Measurements from ENCODE around the gene MAP3K20. TPM values are rescaled to one million over a fixed set of nuclear protein-coding genes. Genes with fewer than 3 reads are reported as not detected.

Gene MAP3K20
- total and polyA plus RNA-seq, 2 experiments from 2014 or later, result 7.6 to 9.6 TPM

DNA sequence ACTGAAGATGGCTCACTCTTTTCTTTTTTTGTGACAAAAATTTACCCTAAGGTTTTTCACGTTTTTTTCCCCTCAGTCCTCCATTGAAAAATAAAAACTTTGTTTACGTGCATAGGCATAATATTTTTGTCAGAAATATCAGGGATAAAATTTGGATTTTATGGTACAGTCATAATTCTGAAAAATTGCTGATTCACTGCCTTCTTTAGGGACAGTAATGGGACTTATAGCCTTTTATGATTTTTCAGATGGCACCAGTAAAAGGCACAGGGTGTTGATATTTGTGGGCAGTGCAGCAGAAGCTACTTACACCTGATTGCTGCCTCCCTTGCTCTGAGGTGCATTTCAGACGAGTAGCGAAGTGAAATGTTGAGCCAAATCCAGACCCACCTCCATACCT lies 139.7 kb downstream of the MAP3K20 start:
- H3K27me3 Mint-ChIP-seq (ENCODE audit: insufficient read depth, low read depth, poor library complexity), result no peaks in the 10 kb centered on the region
- no peak overlapping the region for H3K4me3 Mint-ChIP-seq
- ATAC-seq, result no peak
- TF ChIP-seq EZH2 (IDR thresholded peaks at IDR 0.05; ENCODE audit: low read depth, unreplicated experiment) (no peak), JUNB (IDR thresholded peaks at IDR 0.05; ENCODE audit: unreplicated experiment) (no peak), CREB1 (CRISPR knock-in tag; IDR thresholded peaks at IDR 0.05; ENCODE audit: low read depth) (no peak), NANOG (IDR thresholded peaks at IDR 0.05; ENCODE audit: borderline replicate concordance) (no peak), STAT1 (IDR thresholded peaks at IDR 0.05; ENCODE audit: unreplicated experiment) (no peak), ZNF114 (CRISPR knock-in tag; IDR thresholded peaks at IDR 0.05) (no peak), ZNF331 (CRISPR knock-in tag; IDR thresholded peaks at IDR 0.05; ENCODE audit: low read depth) (no peak), EZH2phosphoT487 (IDR thresholded peaks at IDR 0.05; ENCODE audit: unreplicated experiment) (no peak), POLR2AphosphoS5 (IDR thresholded peaks at IDR 0.05; ENCODE audit: low read depth) (no peak)
- TF ChIP-seq, protein P1, sequence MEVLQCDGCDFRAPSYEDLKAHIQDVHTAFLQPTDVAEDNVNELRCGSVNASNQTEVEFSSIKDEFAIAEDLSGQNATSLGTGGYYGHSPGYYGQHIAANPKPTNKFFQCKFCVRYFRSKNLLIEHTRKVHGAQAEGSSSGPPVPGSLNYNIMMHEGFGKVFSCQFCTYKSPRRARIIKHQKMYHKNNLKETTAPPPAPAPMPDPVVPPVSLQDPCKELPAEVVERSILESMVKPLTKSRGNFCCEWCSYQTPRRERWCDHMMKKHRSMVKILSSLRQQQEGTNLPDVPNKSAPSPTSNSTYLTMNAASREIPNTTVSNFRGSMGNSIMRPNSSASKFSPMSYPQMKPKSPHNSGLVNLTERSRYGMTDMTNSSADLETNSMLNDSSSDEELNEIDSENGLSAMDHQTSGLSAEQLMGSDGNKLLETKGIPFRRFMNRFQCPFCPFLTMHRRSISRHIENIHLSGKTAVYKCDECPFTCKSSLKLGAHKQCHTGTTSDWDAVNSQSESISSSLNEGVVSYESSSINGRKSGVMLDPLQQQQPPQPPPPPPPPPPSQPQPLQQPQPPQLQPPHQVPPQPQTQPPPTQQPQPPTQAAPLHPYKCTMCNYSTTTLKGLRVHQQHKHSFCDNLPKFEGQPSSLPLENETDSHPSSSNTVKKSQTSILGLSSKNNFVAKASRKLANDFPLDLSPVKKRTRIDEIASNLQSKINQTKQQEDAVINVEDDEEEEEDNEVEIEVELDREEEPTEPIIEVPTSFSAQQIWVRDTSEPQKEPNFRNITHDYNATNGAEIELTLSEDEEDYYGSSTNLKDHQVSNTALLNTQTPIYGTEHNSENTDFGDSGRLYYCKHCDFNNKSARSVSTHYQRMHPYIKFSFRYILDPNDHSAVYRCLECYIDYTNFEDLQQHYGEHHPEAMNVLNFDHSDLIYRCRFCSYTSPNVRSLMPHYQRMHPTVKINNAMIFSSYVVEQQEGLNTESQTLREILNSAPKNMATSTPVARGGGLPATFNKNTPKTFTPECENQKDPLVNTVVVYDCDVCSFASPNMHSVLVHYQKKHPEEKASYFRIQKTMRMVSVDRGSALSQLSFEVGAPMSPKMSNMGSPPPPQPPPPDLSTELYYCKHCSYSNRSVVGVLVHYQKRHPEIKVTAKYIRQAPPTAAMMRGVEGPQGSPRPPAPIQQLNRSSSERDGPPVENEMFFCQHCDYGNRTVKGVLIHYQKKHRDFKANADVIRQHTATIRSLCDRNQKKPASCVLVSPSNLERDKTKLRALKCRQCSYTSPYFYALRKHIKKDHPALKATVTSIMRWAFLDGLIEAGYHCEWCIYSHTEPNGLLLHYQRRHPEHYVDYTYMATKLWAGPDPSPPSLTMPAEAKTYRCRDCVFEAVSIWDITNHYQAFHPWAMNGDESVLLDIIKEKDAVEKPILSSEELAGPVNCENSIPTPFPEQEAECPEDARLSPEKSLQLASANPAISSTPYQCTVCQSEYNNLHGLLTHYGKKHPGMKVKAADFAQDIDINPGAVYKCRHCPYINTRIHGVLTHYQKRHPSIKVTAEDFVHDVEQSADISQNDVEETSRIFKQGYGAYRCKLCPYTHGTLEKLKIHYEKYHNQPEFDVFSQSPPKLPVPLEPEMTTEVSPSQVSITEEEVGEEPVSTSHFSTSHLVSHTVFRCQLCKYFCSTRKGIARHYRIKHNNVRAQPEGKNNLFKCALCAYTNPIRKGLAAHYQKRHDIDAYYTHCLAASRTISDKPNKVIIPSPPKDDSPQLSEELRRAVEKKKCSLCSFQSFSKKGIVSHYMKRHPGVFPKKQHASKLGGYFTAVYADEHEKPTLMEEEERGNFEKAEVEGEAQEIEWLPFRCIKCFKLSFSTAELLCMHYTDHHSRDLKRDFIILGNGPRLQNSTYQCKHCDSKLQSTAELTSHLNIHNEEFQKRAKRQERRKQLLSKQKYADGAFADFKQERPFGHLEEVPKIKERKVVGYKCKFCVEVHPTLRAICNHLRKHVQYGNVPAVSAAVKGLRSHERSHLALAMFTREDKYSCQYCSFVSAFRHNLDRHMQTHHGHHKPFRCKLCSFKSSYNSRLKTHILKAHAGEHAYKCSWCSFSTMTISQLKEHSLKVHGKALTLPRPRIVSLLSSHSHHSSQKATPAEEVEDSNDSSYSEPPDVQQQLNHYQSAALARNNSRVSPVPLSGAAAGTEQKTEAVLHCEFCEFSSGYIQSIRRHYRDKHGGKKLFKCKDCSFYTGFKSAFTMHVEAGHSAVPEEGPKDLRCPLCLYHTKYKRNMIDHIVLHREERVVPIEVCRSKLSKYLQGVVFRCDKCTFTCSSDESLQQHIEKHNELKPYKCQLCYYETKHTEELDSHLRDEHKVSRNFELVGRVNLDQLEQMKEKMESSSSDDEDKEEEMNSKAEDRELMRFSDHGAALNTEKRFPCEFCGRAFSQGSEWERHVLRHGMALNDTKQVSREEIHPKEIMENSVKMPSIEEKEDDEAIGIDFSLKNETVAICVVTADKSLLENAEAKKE (CRISPR knock-in tag; IDR thresholded peaks at IDR 0.05), result no peak
- TF ChIP-seq, protein P2, sequence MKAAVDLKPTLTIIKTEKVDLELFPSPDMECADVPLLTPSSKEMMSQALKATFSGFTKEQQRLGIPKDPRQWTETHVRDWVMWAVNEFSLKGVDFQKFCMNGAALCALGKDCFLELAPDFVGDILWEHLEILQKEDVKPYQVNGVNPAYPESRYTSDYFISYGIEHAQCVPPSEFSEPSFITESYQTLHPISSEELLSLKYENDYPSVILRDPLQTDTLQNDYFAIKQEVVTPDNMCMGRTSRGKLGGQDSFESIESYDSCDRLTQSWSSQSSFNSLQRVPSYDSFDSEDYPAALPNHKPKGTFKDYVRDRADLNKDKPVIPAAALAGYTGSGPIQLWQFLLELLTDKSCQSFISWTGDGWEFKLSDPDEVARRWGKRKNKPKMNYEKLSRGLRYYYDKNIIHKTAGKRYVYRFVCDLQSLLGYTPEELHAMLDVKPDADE (IDR thresholded peaks at IDR 0.05), result no peak
- TF ChIP-seq, protein P3, sequence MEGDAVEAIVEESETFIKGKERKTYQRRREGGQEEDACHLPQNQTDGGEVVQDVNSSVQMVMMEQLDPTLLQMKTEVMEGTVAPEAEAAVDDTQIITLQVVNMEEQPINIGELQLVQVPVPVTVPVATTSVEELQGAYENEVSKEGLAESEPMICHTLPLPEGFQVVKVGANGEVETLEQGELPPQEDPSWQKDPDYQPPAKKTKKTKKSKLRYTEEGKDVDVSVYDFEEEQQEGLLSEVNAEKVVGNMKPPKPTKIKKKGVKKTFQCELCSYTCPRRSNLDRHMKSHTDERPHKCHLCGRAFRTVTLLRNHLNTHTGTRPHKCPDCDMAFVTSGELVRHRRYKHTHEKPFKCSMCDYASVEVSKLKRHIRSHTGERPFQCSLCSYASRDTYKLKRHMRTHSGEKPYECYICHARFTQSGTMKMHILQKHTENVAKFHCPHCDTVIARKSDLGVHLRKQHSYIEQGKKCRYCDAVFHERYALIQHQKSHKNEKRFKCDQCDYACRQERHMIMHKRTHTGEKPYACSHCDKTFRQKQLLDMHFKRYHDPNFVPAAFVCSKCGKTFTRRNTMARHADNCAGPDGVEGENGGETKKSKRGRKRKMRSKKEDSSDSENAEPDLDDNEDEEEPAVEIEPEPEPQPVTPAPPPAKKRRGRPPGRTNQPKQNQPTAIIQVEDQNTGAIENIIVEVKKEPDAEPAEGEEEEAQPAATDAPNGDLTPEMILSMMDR (conservative IDR thresholded peaks at IDR 0.05; ENCODE audit: low read depth in 2 of 2), result no peak
- TF ChIP-seq, protein P4, sequence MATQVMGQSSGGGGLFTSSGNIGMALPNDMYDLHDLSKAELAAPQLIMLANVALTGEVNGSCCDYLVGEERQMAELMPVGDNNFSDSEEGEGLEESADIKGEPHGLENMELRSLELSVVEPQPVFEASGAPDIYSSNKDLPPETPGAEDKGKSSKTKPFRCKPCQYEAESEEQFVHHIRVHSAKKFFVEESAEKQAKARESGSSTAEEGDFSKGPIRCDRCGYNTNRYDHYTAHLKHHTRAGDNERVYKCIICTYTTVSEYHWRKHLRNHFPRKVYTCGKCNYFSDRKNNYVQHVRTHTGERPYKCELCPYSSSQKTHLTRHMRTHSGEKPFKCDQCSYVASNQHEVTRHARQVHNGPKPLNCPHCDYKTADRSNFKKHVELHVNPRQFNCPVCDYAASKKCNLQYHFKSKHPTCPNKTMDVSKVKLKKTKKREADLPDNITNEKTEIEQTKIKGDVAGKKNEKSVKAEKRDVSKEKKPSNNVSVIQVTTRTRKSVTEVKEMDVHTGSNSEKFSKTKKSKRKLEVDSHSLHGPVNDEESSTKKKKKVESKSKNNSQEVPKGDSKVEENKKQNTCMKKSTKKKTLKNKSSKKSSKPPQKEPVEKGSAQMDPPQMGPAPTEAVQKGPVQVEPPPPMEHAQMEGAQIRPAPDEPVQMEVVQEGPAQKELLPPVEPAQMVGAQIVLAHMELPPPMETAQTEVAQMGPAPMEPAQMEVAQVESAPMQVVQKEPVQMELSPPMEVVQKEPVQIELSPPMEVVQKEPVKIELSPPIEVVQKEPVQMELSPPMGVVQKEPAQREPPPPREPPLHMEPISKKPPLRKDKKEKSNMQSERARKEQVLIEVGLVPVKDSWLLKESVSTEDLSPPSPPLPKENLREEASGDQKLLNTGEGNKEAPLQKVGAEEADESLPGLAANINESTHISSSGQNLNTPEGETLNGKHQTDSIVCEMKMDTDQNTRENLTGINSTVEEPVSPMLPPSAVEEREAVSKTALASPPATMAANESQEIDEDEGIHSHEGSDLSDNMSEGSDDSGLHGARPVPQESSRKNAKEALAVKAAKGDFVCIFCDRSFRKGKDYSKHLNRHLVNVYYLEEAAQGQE (IDR thresholded peaks at IDR 0.05; ENCODE audit: unreplicated experiment), result no peak
- no peak for DNase-seq (ENCODE audit: low spot score)
- H3K9me3 Mint-ChIP-seq, result no peaks in the 10 kb centered on the region
- no peaks in the 10 kb centered on the region for H3F3A ChIP-seq (replicated peaks; ENCODE audit: low read depth)
- H3K36me3 Mint-ChIP-seq (ENCODE audit: low read depth), result no peaks in the 10 kb centered on the region
- H3K27ac Mint-ChIP-seq, result peak overlapping the region; percentile 46; the same call in 1 of the 2 replicates
- H3K27me3 ChIP-seq (ENCODE audit: insufficient read depth), result no peaks in the 10 kb centered on the region
- no peaks in the 10 kb centered on the region for H3K79me2 ChIP-seq (replicated peaks; ENCODE audit: insufficient read depth)
- H3K4me3 ChIP-seq, result no peak overlapping the region
- peaks cover 21% of the 10 kb centered on the region for H3K4me1 ChIP-seq (ENCODE audit: insufficient read depth)
- H2AFZ ChIP-seq, result no peak overlapping the region
- H4K20me1 ChIP-seq (replicated peaks; ENCODE audit: insufficient read depth), result no peaks in the 10 kb centered on the region
- no peaks in the 10 kb centered on the region for H3K9me2 ChIP-seq (ENCODE audit: insufficient read depth)
- H3K27ac ChIP-seq (ENCODE audit: low read depth), result no peak overlapping the region
- no peaks in the 10 kb centered on the region for H3K36me3 ChIP-seq (ENCODE audit: insufficient read depth)
- H3K4me2 ChIP-seq, result no peak overlapping the region
- H3K4me1 Mint-ChIP-seq, result peaks cover 27% of the 10 kb centered on the region
